H9 (cell line): ENCODE data around the gene FAM131C. TPM values are rescaled to one million over a fixed set of nuclear protein-coding genes. Genes with fewer than 3 reads are reported as not detected.

Experiments
- DNase-seq: peaks from one replicate; pipeline ENCODE4 v3.0.0-alpha.2; 2017
- H2AFZ ChIP-seq: one replicate; pipeline ENCODE4 v1.6.1; 2013; ENCODE audit warnings: mild to moderate bottlenecking, low read length, control low read depth, moderate library complexity
- H2AK5ac ChIP-seq: 2 replicates; pipeline ENCODE4 v1.6.1; 2013; ENCODE audit warnings: low read length, control low read depth, mixed read lengths; ENCODE audit not compliant: insufficient read length
- H2BK120ac ChIP-seq: one replicate; pipeline ENCODE4 v1.6.1; 2013; ENCODE audit warnings: low read depth, mild to moderate bottlenecking, low read length, control low read depth, inconsistent platforms; ENCODE audit not compliant: poor library complexity, severe bottlenecking
- H2BK12ac ChIP-seq: 2 replicates; pipeline ENCODE4 v1.6.1; 2013; ENCODE audit warnings: low read length, control low read depth, mixed read lengths, low read depth; ENCODE audit not compliant: insufficient read length
- H2BK15ac ChIP-seq: 2 replicates; pipeline ENCODE4 v1.6.1; 2013; ENCODE audit warnings: low read depth, low read length, control low read depth
- H2BK20ac ChIP-seq: one replicate; pipeline ENCODE4 v1.6.1; 2013; ENCODE audit warnings: low read depth, mild to moderate bottlenecking, low read length, control low read depth, inconsistent platforms; ENCODE audit not compliant: poor library complexity, severe bottlenecking
- H2BK5ac ChIP-seq: 2 replicates; pipeline ENCODE4 v1.6.1; 2013; ENCODE audit warnings: low read length, control low read depth, mixed read lengths; ENCODE audit not compliant: insufficient read length
- H3K14ac ChIP-seq: 2 replicates; pipeline ENCODE4 v1.6.1; 2013; ENCODE audit warnings: low read length, control low read depth; ENCODE audit not compliant: insufficient read depth
- H3K18ac ChIP-seq: 2 replicates; pipeline ENCODE4 v1.6.1; 2013; ENCODE audit warnings: low read depth, mild to moderate bottlenecking, mixed read lengths, low read length, control low read depth; ENCODE audit not compliant: insufficient read length
- H3K23ac ChIP-seq: 2 replicates; pipeline ENCODE4 v1.6.1; 2013; ENCODE audit warnings: low read length, control low read depth, mixed read lengths, low read depth; ENCODE audit not compliant: insufficient read length
- H3K23me2 ChIP-seq: 2 replicates; pipeline ENCODE4 v1.6.1; 2013; ENCODE audit warnings: low read depth, mild to moderate bottlenecking, mixed read lengths, low read length, control low read depth; ENCODE audit not compliant: insufficient read length, poor library complexity, severe bottlenecking
- H3K27ac ChIP-seq: 2 replicates; pipeline ENCODE4 v1.5.1; 2013; ENCODE audit warnings: low read length, control low read depth, mixed read lengths, low read depth; ENCODE audit not compliant: insufficient read length
- H3K27me3 ChIP-seq: 2 replicates; pipeline ENCODE4 v1.6.1; 2013; ENCODE audit warnings: low read length, control low read depth, inconsistent platforms; ENCODE audit not compliant: insufficient read depth
- H3K4ac ChIP-seq: 2 replicates; pipeline ENCODE4 v1.6.1; 2013; ENCODE audit warnings: low read depth, mild to moderate bottlenecking, control low read depth, inconsistent platforms, low read length, moderate library complexity
- H3K4me1 ChIP-seq: 2 replicates; pipeline ENCODE4 v1.6.1; 2013; ENCODE audit warnings: low read length, control low read depth, inconsistent platforms; ENCODE audit not compliant: insufficient read depth
- H3K4me2 ChIP-seq: 2 replicates; pipeline ENCODE4 v1.6.1; 2013; ENCODE audit warnings: low read length, control low read depth, mixed read lengths; ENCODE audit not compliant: insufficient read length, insufficient read depth
- H3K56ac ChIP-seq: 2 replicates; pipeline ENCODE4 v1.6.1; 2013; ENCODE audit warnings: low read depth, mild to moderate bottlenecking, mixed read lengths, low read length, control low read depth; ENCODE audit not compliant: insufficient read length
- H3K79me1 ChIP-seq: 2 replicates; pipeline ENCODE4 v1.6.1; 2013; ENCODE audit warnings: low read depth, mild to moderate bottlenecking, moderate library complexity, low read length, control low read depth, inconsistent platforms; ENCODE audit not compliant: insufficient read depth, poor library complexity, severe bottlenecking
- H3K79me2 ChIP-seq: 2 replicates; pipeline ENCODE4 v1.6.1; 2013; ENCODE audit warnings: low read length, control low read depth, inconsistent platforms; ENCODE audit not compliant: insufficient read depth
- H3K9ac ChIP-seq: 2 replicates; pipeline ENCODE4 v1.6.1; 2013; ENCODE audit warnings: low read length, control low read depth, mixed read lengths; ENCODE audit not compliant: insufficient read length; ENCODE audit errors: extremely low read depth
- H3K9me3 ChIP-seq: one replicate; pipeline ENCODE4 v1.6.1; 2013; ENCODE audit warnings: low read depth, low read length, inconsistent platforms; ENCODE audit not compliant: control insufficient read depth
- H3T11ph ChIP-seq: one replicate; pipeline ENCODE4 v1.6.1; 2013; ENCODE audit warnings: mild to moderate bottlenecking, low read length, control low read depth, inconsistent platforms
- H4K20me1 ChIP-seq: one replicate; pipeline ENCODE4 v1.6.1; 2013; ENCODE audit not compliant: control insufficient read depth, insufficient read length, insufficient read depth
- H4K5ac ChIP-seq: 2 replicates; pipeline ENCODE4 v1.6.1; 2013; ENCODE audit warnings: low read depth, mild to moderate bottlenecking, mixed read lengths, low read length, control low read depth; ENCODE audit not compliant: insufficient read length
- H4K8ac ChIP-seq: replicated peaks from 2 replicates; pipeline ENCODE4 v1.6.1; 2013; ENCODE audit warnings: low read length, control low read depth, mixed read lengths, low read depth; ENCODE audit not compliant: insufficient read length
- H4K91ac ChIP-seq: 2 replicates; pipeline ENCODE4 v1.6.1; 2013; ENCODE audit warnings: low read depth, mild to moderate bottlenecking, moderate library complexity, mixed read lengths, low read length, control low read depth; ENCODE audit not compliant: insufficient read length
- H3K27ac Mint-ChIP-seq, 3 experiments: 2 replicates in 2 of 3; 3 replicates in 1 of 3; pipeline ENCODE4 v1.8.0; 2020 to 2021; ENCODE audit warnings: mixed read lengths in 3 of 3, mild to moderate bottlenecking in 1 of 3, moderate library complexity in 1 of 3
- H3K27me3 Mint-ChIP-seq: 2 replicates; pipeline ENCODE4 v1.8.0; 2021; ENCODE audit warnings: low read depth, mild to moderate bottlenecking, moderate library complexity, mixed read lengths
- H3K36me3 Mint-ChIP-seq, 3 experiments: 2 replicates in 2 of 3; 3 replicates in 1 of 3; pipeline ENCODE4 v1.8.0; 2020 to 2021; ENCODE audit warnings: low read depth in 3 of 3, mixed read lengths in 3 of 3; ENCODE audit not compliant: insufficient read depth in 1 of 3
- H3K4me1 Mint-ChIP-seq, 2 experiments: 2 replicates each; pipeline ENCODE4 v1.8.0; 2020; ENCODE audit warnings: mixed read lengths in 2 of 2
- H3K4me3 Mint-ChIP-seq, 2 experiments: 2 replicates in 1 of 2; 3 replicates in 1 of 2; pipeline ENCODE4 v1.8.0; 2020 to 2021; ENCODE audit warnings: mild to moderate bottlenecking in 2 of 2, mixed read lengths in 2 of 2, moderate library complexity in 1 of 2
- H3K9me3 Mint-ChIP-seq, 2 experiments: 2 replicates in 1 of 2; 3 replicates in 1 of 2; pipeline ENCODE4 v1.8.0; 2020; ENCODE audit warnings: mild to moderate bottlenecking in 2 of 2, mixed read lengths in 2 of 2, moderate library complexity in 1 of 2
- WGBS: extraction: QIAGEN DNeasy Blood & Tissue Kit; methylation state at CpG from one replicate; pipeline ENCODE4 v1.1.7; 2013; ENCODE audit warnings: missing lambda C conversion rate, low lambda C conversion rate, mixed read lengths; ENCODE audit not compliant: insufficient read length; ENCODE audit errors: extremely low coverage; 5-methylcytosine and 5-hydroxymethylcytosine counted together
- total RNA-seq: library from RNA; stranded (reverse); gene quantifications from 2 replicates; pipeline ENCODE4 v1.2.1, GENCODE V29; 2021
- TF ChIP-seq, protein P1 (sequence below): fragments of 200-600 bp; sonication (generic); conservative IDR thresholded peaks from 3 replicates; pipeline ENCODE4 v1.8.0; 2021; ENCODE audit warnings: antibody characterized with exemption, mild to moderate bottlenecking

FAM131C gene
- total RNA-seq, 1 experiment from 2014 or later: 0.61 TPM

DNA sequence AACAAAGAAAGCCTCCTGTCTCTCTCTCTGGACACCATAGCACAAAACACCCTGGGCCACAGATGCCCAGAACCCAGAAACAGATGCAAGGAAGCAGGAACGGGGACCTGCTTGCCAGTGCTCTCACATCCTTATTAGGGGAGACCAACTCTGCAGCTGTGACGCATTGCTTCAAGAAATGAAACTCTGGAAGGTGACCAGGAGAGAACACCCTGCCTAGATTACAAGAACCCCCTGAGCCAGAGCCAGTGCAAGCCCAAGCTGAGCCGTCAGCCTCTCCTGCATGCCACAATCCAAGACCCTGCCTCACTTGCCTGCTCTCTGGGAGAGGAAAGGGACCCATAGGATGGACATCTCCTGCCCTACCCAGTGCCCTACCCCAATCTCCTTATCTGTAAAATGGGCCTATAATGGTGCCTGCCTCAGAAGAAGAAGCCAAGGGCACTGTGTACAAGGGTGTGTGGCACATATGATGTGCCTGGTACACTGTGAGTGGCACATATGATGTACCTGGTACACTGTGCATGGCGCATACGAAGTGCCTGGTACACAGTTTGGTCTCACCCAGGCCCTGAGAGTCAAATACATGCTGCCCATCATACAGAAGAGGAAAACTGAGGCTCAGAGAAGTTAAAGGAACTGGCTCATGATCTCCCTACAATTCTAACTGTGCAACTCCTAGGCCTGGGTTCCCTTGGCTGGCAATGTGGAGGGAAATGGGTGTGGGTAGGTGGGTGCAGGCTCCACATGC lies 16.8 kb upstream of the FAM131C start:
- H3K36me3 Mint-ChIP-seq: no peaks in the 10 kb centered on the region
- TF ChIP-seq, protein P1, sequence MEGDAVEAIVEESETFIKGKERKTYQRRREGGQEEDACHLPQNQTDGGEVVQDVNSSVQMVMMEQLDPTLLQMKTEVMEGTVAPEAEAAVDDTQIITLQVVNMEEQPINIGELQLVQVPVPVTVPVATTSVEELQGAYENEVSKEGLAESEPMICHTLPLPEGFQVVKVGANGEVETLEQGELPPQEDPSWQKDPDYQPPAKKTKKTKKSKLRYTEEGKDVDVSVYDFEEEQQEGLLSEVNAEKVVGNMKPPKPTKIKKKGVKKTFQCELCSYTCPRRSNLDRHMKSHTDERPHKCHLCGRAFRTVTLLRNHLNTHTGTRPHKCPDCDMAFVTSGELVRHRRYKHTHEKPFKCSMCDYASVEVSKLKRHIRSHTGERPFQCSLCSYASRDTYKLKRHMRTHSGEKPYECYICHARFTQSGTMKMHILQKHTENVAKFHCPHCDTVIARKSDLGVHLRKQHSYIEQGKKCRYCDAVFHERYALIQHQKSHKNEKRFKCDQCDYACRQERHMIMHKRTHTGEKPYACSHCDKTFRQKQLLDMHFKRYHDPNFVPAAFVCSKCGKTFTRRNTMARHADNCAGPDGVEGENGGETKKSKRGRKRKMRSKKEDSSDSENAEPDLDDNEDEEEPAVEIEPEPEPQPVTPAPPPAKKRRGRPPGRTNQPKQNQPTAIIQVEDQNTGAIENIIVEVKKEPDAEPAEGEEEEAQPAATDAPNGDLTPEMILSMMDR: no peak
- no peaks in the 10 kb centered on the region for H3K9me3 Mint-ChIP-seq
- Histone ChIP-seq H3K23me2 (no peaks in the 10 kb centered on the region), H2AFZ (no peak overlapping the region), H2BK15ac (no peak overlapping the region), H4K20me1 (no peaks in the 10 kb centered on the region), H3K23ac (no peak overlapping the region), H4K5ac (no peak overlapping the region), H3K4ac (no peak overlapping the region), H4K8ac (no peak overlapping the region), H3K27me3 (no peaks in the 10 kb centered on the region; the same call in 1 of the 2 replicates), H3K27ac (no peak overlapping the region), H3T11ph (no peak overlapping the region), H3K14ac (no peak overlapping the region), H2BK120ac (no peak overlapping the region), H3K18ac (no peak overlapping the region), H2AK5ac (no peak overlapping the region), H3K56ac (no peak overlapping the region), H3K9me3 (no peaks in the 10 kb centered on the region), H2BK20ac (no peak overlapping the region), H3K4me2 (no peak overlapping the region), H3K79me2 (no peaks in the 10 kb centered on the region), H3K4me1 (no peaks in the 10 kb centered on the region), H4K91ac (no peak overlapping the region), H2BK12ac (no peak overlapping the region), H2BK5ac (no peak overlapping the region), H3K79me1 (no peaks in the 10 kb centered on the region), H3K9ac (no peak overlapping the region)
- no peak overlapping the region; a peak in 1 of 7 replicates for H3K27ac Mint-ChIP-seq
- H3K4me3 Mint-ChIP-seq: no peak overlapping the region
- H3K4me1 Mint-ChIP-seq: peaks cover 14 to 27% of the 10 kb centered on the region in 2 experiments
- H3K27me3 Mint-ChIP-seq: peaks cover 1% of the 10 kb centered on the region
- WGBS: no CpG with 5 or more reads among the region's 5 CpGs
- DNase-seq: no peak
